ELF-1 (cell line): ENCODE data around the gene CMTM6.
"Not testable (repeated sequence)": the region's sequence is repeated elsewhere in the genome, so short reads cannot be mapped to it uniquely, and the experiment has no call there.

Experiments
- DNase-seq: peaks from one replicate; pipeline ENCODE4 v3.0.0-alpha.2; 2016; ENCODE audit warnings: low read depth, low spot score

The CMTM6 gene

DNA sequence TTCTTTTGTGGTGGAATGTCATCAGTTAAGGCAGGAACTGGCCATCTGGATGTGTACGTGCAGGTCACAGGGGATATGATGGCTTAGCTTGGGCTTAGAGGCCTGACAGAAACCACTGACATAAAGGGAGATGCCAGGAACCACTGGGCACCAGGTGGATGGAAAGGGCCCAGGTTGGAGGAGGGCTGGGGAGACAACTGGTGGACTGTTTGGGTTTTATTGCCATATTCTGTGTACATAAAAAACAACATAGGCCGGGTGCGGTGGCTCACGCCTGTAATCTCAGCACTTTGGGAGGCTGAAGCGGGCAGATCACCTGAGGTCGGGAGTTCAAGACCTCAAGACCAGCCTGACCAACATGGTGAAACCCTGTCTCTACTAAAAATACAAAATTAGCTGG is 35.8 kb downstream of the CMTM6 start:
- not testable (repeated sequence) for DNase-seq

- DNase-seq, result not testable (repeated sequence)
Measured at GRCh38 chr3:32464726-32465125, 37.9 kb downstream of the CMTM6 start.

- not testable (repeated sequence) for DNase-seq
Measured at GRCh38 chr3:32463415-32463814, 39.2 kb downstream of the CMTM6 start.

- not testable (repeated sequence) for DNase-seq
Measured at GRCh38 chr3:32462191-32462986, 40.3 kb downstream of the CMTM6 start.

DNA sequence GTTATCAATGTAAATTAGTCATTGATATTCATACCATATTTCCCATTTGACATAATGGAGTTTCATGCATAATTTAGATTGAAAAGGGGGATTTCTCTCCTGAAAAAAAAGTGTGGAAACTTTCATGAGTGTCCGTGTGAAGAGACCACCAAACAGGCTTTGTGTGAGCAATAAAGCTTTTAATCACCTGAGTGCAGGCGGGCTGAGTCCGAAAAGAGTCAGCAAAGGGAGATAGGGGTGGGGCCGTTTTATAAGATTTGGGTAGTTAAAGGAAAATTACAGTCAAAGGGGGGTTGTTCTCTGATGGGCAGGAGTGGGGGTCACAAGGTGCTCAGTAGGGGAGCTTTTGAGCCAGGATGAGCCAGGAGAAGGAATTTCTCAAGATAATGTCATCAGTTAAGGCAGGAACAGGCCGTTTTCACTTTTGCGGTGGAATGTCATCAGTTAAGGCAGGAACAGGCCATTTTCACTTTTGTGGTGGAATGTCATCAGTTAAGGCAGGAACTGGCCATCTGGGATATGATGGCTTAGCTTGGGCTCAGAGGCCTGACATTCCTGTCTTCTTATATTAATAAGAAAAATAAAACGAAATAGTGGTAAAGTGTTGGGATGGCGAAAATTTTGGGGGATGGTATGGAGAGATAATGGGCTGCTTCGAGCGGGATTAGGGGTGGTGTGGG is 41.7 kb downstream of the CMTM6 start:
- peak; percentile 32 for DNase-seq

GRCh38 chr3:32460031-32460749 is 42.5 kb downstream of the CMTM6 start:
- peak; percentile 71 for DNase-seq

- no peak for DNase-seq
Measured at GRCh38 chr3:32459450-32459849, 43.2 kb downstream of the CMTM6 start.

GRCh38 chr3:32457971-32458471 is 44.6 kb downstream of the CMTM6 start:
- DNase-seq, result peak; percentile 60

GRCh38 chr3:32456429-32457130 is 46.1 kb downstream of the CMTM6 start:
- no peak for DNase-seq

GRCh38 chr3:32455609-32456428 is 46.8 kb downstream of the CMTM6 start:
- no peak for DNase-seq

- DNase-seq, result no peak
Measured at GRCh38 chr3:32454731-32455608, 47.7 kb downstream of the CMTM6 start.

GRCh38 chr3:32454111-32454510 is 48.5 kb downstream of the CMTM6 start:
- DNase-seq, result no peak

DNA sequence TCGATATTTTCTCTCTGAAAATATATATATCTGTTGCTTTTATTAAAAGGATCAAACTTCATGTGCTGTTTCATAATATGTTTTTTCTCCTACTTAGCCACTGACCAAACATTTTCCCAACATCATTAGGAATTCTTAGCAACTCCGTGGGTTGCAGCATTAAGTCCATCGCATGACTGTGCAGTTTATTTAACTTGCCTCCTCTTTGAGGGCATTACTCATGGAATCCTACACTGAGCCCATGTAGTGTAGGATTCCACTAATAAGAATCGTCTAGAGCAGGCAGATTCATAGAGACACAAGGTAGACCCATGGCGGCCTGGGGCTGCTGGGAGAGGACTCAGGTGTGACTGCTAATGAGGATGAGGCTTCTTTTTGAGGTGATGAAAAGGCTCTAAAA is 49.3 kb downstream of the CMTM6 start:
- no peak for DNase-seq

- DNase-seq, result no peak
Measured at GRCh38 chr3:32452009-32452408, 50.6 kb downstream of the CMTM6 start.

DNA sequence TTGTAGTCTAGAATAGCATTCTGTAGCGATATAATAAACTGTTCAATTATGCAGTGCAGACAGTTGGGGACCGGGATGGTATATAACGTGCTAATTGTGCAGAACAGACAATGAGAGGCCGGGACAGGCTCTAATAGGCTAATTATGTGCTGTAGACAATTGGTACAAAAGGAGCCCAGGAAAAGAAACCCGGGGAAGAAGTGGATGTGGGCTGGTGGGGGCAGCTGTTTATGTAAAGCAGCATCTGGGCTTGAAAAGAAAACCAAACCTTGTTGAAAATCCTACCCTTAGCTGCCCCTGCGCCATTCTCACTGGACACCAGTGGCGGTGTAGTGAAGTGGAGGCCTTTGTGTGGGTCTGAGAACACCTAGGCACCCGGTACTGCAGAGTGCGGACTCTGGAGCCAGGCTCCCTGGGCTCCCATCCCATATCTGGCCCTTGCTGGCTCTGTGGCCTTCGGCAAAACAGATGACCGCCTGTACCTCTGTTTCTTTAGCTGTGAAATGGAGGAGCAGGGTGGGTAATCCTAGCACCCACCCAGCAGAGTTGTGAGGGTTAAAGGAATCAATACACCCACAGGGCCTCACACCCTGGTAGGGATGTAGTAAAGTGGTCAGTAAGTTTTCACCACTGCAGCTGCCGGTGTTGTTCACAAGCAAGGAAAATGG is 51.5 kb downstream of the CMTM6 start:
- no peak for DNase-seq

DNA sequence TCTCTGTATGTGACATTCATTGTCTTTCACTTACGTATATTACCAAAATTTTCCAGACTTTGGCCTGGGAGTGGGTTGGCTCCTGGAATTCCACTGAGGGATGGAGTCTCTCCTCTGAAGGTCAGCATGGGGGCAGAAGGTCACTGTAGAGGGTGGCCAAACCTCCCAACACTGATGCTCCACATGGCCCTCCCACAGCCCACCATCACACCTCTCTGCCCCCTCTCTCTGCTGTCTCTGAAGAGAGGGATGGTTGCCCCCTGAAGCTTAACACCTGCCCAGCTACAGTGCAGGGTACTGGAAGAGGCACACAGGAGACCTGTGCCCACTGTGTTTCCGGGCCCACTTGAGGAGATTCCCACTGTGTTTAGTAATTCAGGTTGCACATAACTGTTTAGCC is 52.2 kb downstream of the CMTM6 start:
- no peak for DNase-seq

DNA sequence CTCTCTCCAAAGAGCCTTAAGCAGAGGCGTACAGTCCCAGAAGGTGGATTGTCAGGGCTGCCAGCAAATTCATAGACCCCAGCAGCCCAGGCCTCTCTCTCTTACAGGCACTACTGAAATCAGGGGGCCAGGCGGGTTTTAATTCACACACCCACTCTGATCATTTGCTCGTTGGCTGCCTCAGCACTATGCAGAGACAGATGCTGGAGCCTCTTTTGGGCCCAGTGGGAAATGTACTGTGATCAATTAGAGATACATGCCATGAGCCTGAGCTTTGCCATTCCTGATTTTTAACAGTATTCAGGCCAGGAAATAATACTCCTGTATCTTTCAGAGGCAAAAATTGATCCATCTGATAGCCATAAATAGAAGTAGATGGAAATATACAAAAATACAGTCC is 53.0 kb downstream of the CMTM6 start:
- no peak for DNase-seq

GRCh38 chr3:32448686-32449474 is 53.8 kb downstream of the CMTM6 start:
- no peak for DNase-seq
